ENCODE data around the gene LRRN4CL. TPM values are rescaled to one million over a fixed set of nuclear protein-coding genes. Genes with fewer than 3 reads are reported as not detected.

LRRN4CL gene
- total RNA-seq, 1 donor from 2014 or later: 0.26 TPM

- no peak for TF ChIP-seq CTCF (IDR thresholded peaks at IDR 0.05; ENCODE audit: insufficient read depth, low read length, severe bottlenecking)
- DNase-seq (ENCODE audit: low read depth) (peak; percentile 87), FAIRE-seq (no peak)
- peak within 1 kb of the TSS; percentile 89 for H3K4me3 ChIP-seq (ENCODE audit: low read depth, low read length)
- H3K27me3 ChIP-seq (ENCODE audit: control insufficient read depth, insufficient read depth, low read length): no peaks in the 10 kb centered on the region
- peaks cover 18% of the 10 kb centered on the region for H3K36me3 ChIP-seq (ENCODE audit: control insufficient read depth, insufficient read depth, low read length)
Measured at GRCh38 chr11:62645946-62646824, 43.1 kb downstream of the LRRN4CL start, which contains the start of gene GANAB. Gene GANAB, minus strand, starts transcription at chr11:62646613. Its CDS starts 14 bp downstream, at chr11:62646599.

GRCh38 chr11:62645671-62645945, 43.7 kb downstream of the LRRN4CL start:
- Histone ChIP-seq H3K4me3 (ENCODE audit: low read depth, low read length) (peak overlapping the region; percentile 89), H3K36me3 (ENCODE audit: control insufficient read depth, insufficient read depth, low read length) (peaks cover 18% of the 10 kb centered on the region), H3K27me3 (ENCODE audit: control insufficient read depth, insufficient read depth, low read length) (no peaks in the 10 kb centered on the region)
- DNase-seq (ENCODE audit: low read depth): no peak
- no peak for FAIRE-seq
- TF ChIP-seq CTCF (IDR thresholded peaks at IDR 0.05; ENCODE audit: insufficient read depth, low read length, severe bottlenecking): no peak

- H3K27me3 ChIP-seq (ENCODE audit: control insufficient read depth, insufficient read depth, low read length): no peaks in the 10 kb centered on the region
- FAIRE-seq (no peak), DNase-seq (ENCODE audit: low read depth) (no peak)
- peaks cover 19% of the 10 kb centered on the region for H3K36me3 ChIP-seq (ENCODE audit: control insufficient read depth, insufficient read depth, low read length)
- no peak for TF ChIP-seq CTCF (IDR thresholded peaks at IDR 0.05; ENCODE audit: insufficient read depth, low read length, severe bottlenecking)
- H3K4me3 ChIP-seq (ENCODE audit: low read depth, low read length): no peak overlapping the region
Measured at GRCh38 chr11:62644220-62644619, 45.1 kb downstream of the LRRN4CL start.

Other genes starting within 250 kb of the LRRN4CL start
- gene AHNAK, start 142.7 kb downstream of the LRRN4CL start, total RNA-seq: 354 and 607 TPM in 2 replicates
- gene EEF1G, start 115.6 kb downstream of the LRRN4CL start, total RNA-seq: 2,058 and 2,441 TPM in 2 replicates
- gene TUT1, start 98.0 kb downstream of the LRRN4CL start, total RNA-seq: 7.0 and 9.5 TPM in 2 replicates
- gene MTA2, start 87.7 kb downstream of the LRRN4CL start, total RNA-seq: 150 and 162 TPM in 2 replicates
- 10.0 and 11.1 TPM in 2 replicates for gene EML3, start 76.8 kb downstream of the LRRN4CL start, total RNA-seq
- gene ROM1, start 76.3 kb downstream of the LRRN4CL start, total RNA-seq: 2.6 and 2.8 TPM in 2 replicates
- 24.2 and 26.2 TPM in 2 replicates for gene B3GAT3, start 67.5 kb downstream of the LRRN4CL start, total RNA-seq
- 138 TPM in 2 replicates for gene GANAB, start 42.9 kb downstream of the LRRN4CL start, total RNA-seq
- gene INTS5, start 36.2 kb downstream of the LRRN4CL start, total RNA-seq: 17.1 and 19.8 TPM in 2 replicates
- gene C11orf98, start 24.3 kb downstream of the LRRN4CL start, total RNA-seq: 79.5 and 83.7 TPM in 2 replicates
- 12.3 and 21.3 TPM in 2 replicates for gene CSKMT, start 24.2 kb downstream of the LRRN4CL start, total RNA-seq
- 27.9 and 29.4 TPM in 2 replicates for gene UQCC3, start 17.9 kb downstream of the LRRN4CL start, total RNA-seq
- 0.77 and 1.1 TPM in 2 replicates for gene LBHD1, start 17.3 kb downstream of the LRRN4CL start, total RNA-seq
- gene UBXN1, start 10.5 kb downstream of the LRRN4CL start, total RNA-seq: 176 and 227 TPM in 2 replicates
- gene BSCL2, start 17.9 kb upstream of the LRRN4CL start, total RNA-seq: 23.7 and 42.0 TPM in 2 replicates
- not detected in 2 replicates for gene GNG3, start 18.1 kb upstream of the LRRN4CL start, total RNA-seq
- gene HNRNPUL2, start 37.9 kb upstream of the LRRN4CL start, total RNA-seq: 9.2 and 15.2 TPM in 2 replicates
- gene TTC9C, start 39.0 kb upstream of the LRRN4CL start, total RNA-seq: 21.4 and 27.4 TPM in 2 replicates
- gene ZBTB3, start 64.6 kb upstream of the LRRN4CL start, total RNA-seq: 11.0 and 11.6 TPM in 2 replicates
- 102 and 121 TPM in 2 replicates for gene POLR2G, start 72.0 kb upstream of the LRRN4CL start, total RNA-seq
- 16.6 and 17.1 TPM in 2 replicates for gene TAF6L, start 81.9 kb upstream of the LRRN4CL start, total RNA-seq
- 19.0 and 30.0 TPM in 2 replicates for gene TMEM179B, start 97.9 kb upstream of the LRRN4CL start, total RNA-seq
- gene TMEM223, start 102.5 kb upstream of the LRRN4CL start, total RNA-seq: 18.6 and 19.5 TPM in 2 replicates
- 13.4 and 15.3 TPM in 2 replicates for gene NXF1, start 115.9 kb upstream of the LRRN4CL start, total RNA-seq
- 31.3 and 36.2 TPM in 2 replicates for gene STX5, start 142.5 kb upstream of the LRRN4CL start, total RNA-seq
- not detected in 2 replicates for gene TEX54, start 143.3 kb upstream of the LRRN4CL start, total RNA-seq
- 59.0 and 113 TPM in 2 replicates for gene WDR74, start 150.1 kb upstream of the LRRN4CL start, total RNA-seq
- 1,292 and 1,548 TPM in 2 replicates for gene SLC3A2, start 191.4 kb upstream of the LRRN4CL start, total RNA-seq
- gene CHRM1, start 231.8 kb upstream of the LRRN4CL start, total RNA-seq: not detected in 2 replicates

Measured in bronchial epithelial cell (primary cell).